K562 (cell line): ENCODE results near the gene ST7. TPM values are rescaled to one million over a fixed set of nuclear protein-coding genes. Genes with fewer than 3 reads are reported as not detected.

Experiments used
- BMI1 ChIP-seq: fragments of 150-350 bp; IDR thresholded peaks from 2 replicates; pipeline ENCODE4 v1.6.1; 2014; ENCODE audit warnings: low read length
- CBFA2T3 ChIP-seq: fragments of 450-650 bp; IDR thresholded peaks from 2 replicates; pipeline ENCODE4 v1.6.1; 2017
- CTBP1 ChIP-seq: fragments of 450-650 bp; IDR thresholded peaks from 2 replicates; pipeline ENCODE4 v1.6.1; 2016; ENCODE audit warnings: borderline replicate concordance
- HCFC1 ChIP-seq: IDR thresholded peaks from 2 replicates; pipeline ENCODE4 v1.6.1; 2012; ENCODE audit warnings: low read depth, low read length, improper control_type of control experiment
- HMG20B ChIP-seq: fragments of 250-450 bp; sonication (Bioruptor Pico); IDR thresholded peaks from 2 replicates; pipeline ENCODE4 v1.5.0; 2021; ENCODE audit warnings: mild to moderate bottlenecking
- HMGN3 ChIP-seq: IDR thresholded peaks from 2 replicates; pipeline ENCODE4 v1.6.1; 2011; ENCODE audit warnings: borderline replicate concordance, low read depth, mild to moderate bottlenecking, mixed read lengths, low read length; ENCODE audit not compliant: insufficient read length; ENCODE audit errors: extremely low read depth
- IFI16 ChIP-seq: fragments of 250-450 bp; sonication (Bioruptor Pico); IDR thresholded peaks from 2 replicates; pipeline ENCODE4 v2.1.2; 2022; ENCODE audit warnings: mild to moderate bottlenecking, inconsistent platforms
- KLF1 ChIP-seq: fragments of 450-650 bp; IDR thresholded peaks from 2 replicates; pipeline ENCODE4 v1.6.1; 2016; ENCODE audit warnings: missing genetic modification characterization, missing compliant biosample characterization
- NKRF ChIP-seq: fragments of 450-650 bp; IDR thresholded peaks from 2 replicates; pipeline ENCODE4 v1.6.1; 2016; ENCODE audit warnings: borderline replicate concordance
- NR2C1 ChIP-seq, 2 experiments: fragments of 450-650 bp; IDR thresholded peaks; 2 replicates each; pipeline ENCODE4 v1.6.1; 2017; ENCODE audit warnings: mild to moderate bottlenecking in 2 of 2, antibody characterized with exemption in 1 of 2, inconsistent platforms in 1 of 2, missing compliant biosample characterization in 1 of 2, missing genetic modification characterization in 1 of 2
- NRF1 ChIP-seq, 2 experiments: fragments of 450-650 bp; IDR thresholded peaks in 1 of 2; conservative IDR thresholded peaks in 1 of 2; 2 replicates each; pipeline ENCODE4 v1.6.1; 2014; ENCODE audit warnings: mild to moderate bottlenecking in 2 of 2
- RBBP5 ChIP-seq: fragments of 200-600 bp; sonication (generic); IDR thresholded peaks from 2 replicates; pipeline ENCODE4 v1.6.1; 2012; ENCODE audit warnings: borderline replicate concordance, mild to moderate bottlenecking, low read length, control low read depth, inconsistent platforms; ENCODE audit not compliant: insufficient read depth, poor library complexity, severe bottlenecking
- RUNX1 ChIP-seq: sonication (generic); IDR thresholded peaks from 2 replicates; pipeline ENCODE4 v1.6.1; 2016; ENCODE audit warnings: antibody characterized with exemption, low read depth
- SMARCC2 ChIP-seq: fragments of 450-650 bp; IDR thresholded peaks from 2 replicates; pipeline ENCODE4 v1.6.1; 2017; ENCODE audit warnings: antibody characterized with exemption, moderate library complexity, mild to moderate bottlenecking, low read depth
- SRSF3 ChIP-seq: fragments of 200-400 bp; formaldehyde crosslinking; IDR thresholded peaks from 2 replicates; pipeline ENCODE4 v1.6.1; 2016; ENCODE audit warnings: mild to moderate bottlenecking, low read length, moderate library complexity; ENCODE audit not compliant: insufficient read depth
- TSC22D4 ChIP-seq: fragments of 450-650 bp; IDR thresholded peaks from 2 replicates; pipeline ENCODE4 v1.6.1; 2016; ENCODE audit warnings: missing genetic modification characterization, missing biosample characterization, control low read depth
- UBTF ChIP-seq, 2 experiments: IDR thresholded peaks; 2 replicates each; pipeline ENCODE4 v1.6.1; 2012; ENCODE audit warnings: improper control_type of control experiment in 2 of 2, low read depth in 2 of 2, low read length in 2 of 2, borderline replicate concordance in 1 of 2
- ZNF436 ChIP-seq: fragments of 250-450, 450-650 bp; sonication (Bioruptor Pico); formaldehyde crosslinking; IDR thresholded peaks from 2 replicates; pipeline ENCODE4 v1.7.0; 2020; ENCODE audit warnings: mild to moderate bottlenecking
- ZNF639 ChIP-seq, 2 experiments: fragments of 200-800 bp in 1 of 2; sonication (Bioruptor generic) in 1 of 2; sonication (generic) in 1 of 2; formaldehyde crosslinking in 1 of 2; IDR thresholded peaks in 1 of 2; conservative IDR thresholded peaks in 1 of 2; 2 replicates each; pipeline versions ENCODE4 v1.5.0 to v1.6.1; 2016 to 2020; ENCODE audit warnings: missing compliant biosample characterization in 1 of 2, missing genetic modification characterization in 1 of 2, missing genetic modification reagents in 1 of 2
- polyA plus RNA-seq, 8 experiments: library from polyadenylated mRNA; depleted of rRNA in 4 of 8; stranded (reverse) in 5 of 8; unstranded in 3 of 8; fragments of >200 nt; fragmentation: Nextera tagmentation in 2 of 8; fragmentation: Illumina TruSeq in 1 of 8; extraction: Ambion mirVana in 2 of 8; extraction: Trizol in 1 of 8; gene quantifications; 2 replicates each; pipeline versions ENCODE4 v1.2.1 to v1.2.3, GENCODE V29; 2011 to 2014; ENCODE audit warnings: inconsistent platforms in 1 of 8, missing spikeins in 1 of 8
- total RNA-seq, 7 experiments: library from RNA; depleted of rRNA in 6 of 7; stranded (reverse); fragments of >200 nt in 6 of 7; fragmentation: Illumina TruSeq in 2 of 7; extraction: Trizol in 2 of 7; gene quantifications; 2 replicates each; pipeline versions ENCODE4 v1.2.1 to v1.2.3, GENCODE V29; 2011 to 2021; ENCODE audit warnings: low replicate concordance in 1 of 7
- TF ChIP-seq, protein P1 (sequence below), 2 experiments: fragments of 450-650 bp; IDR thresholded peaks; 2 replicates each; pipeline ENCODE4 v1.6.1; 2016
- TF ChIP-seq, protein P2 (sequence below): fragments of 250-450 bp; sonication (Bioruptor Pico); IDR thresholded peaks from 2 replicates; pipeline ENCODE4 v1.5.0; 2021

The ST7 gene
- total and polyA plus RNA-seq, 9 of the 15 experiments (the other 6 are each of a cell fraction or from before 2014, with no cell fraction given): 23.9 to 56.3 (median 36.9) TPM

GRCh38 chr7:116950889-116951351, 2.4 kb upstream of the ST7 start (continued):
- TF ChIP-seq UBTF (IDR thresholded peaks at IDR 0.05; ENCODE audit: borderline replicate concordance in 1 of 2, low read depth in 2 of 2, low read length in 2 of 2): no peak
- no peak for TF ChIP-seq RBBP5
- no peak for TF ChIP-seq TSC22D4 (tag)
- TF ChIP-seq ZNF639 (CRISPR knock-in tag; conservative IDR thresholded peaks at IDR 0.05 in 1 of 2, IDR thresholded peaks at IDR 0.05 in 1 of 2): no peak
- no peak for TF ChIP-seq SRSF3
- TF ChIP-seq NRF1 (conservative IDR thresholded peaks at IDR 0.05 in 1 of 2, IDR thresholded peaks at IDR 0.05 in 1 of 2): no peak
- no peak for TF ChIP-seq ZNF436 (CRISPR knock-in tag)
- TF ChIP-seq CTBP1: no peak
- no peak for TF ChIP-seq HMGN3
- TF ChIP-seq SMARCC2: no peak
- TF ChIP-seq IFI16 (CRISPR knock-in tag): no peak
- TF ChIP-seq HCFC1: no peak
- TF ChIP-seq NR2C1 (IDR thresholded peaks at IDR 0.05): no peak
- TF ChIP-seq NR2C1 (tag; IDR thresholded peaks at IDR 0.05): no peak
- no peak for TF ChIP-seq HMG20B (CRISPR knock-in tag)
- TF ChIP-seq, protein P1, sequence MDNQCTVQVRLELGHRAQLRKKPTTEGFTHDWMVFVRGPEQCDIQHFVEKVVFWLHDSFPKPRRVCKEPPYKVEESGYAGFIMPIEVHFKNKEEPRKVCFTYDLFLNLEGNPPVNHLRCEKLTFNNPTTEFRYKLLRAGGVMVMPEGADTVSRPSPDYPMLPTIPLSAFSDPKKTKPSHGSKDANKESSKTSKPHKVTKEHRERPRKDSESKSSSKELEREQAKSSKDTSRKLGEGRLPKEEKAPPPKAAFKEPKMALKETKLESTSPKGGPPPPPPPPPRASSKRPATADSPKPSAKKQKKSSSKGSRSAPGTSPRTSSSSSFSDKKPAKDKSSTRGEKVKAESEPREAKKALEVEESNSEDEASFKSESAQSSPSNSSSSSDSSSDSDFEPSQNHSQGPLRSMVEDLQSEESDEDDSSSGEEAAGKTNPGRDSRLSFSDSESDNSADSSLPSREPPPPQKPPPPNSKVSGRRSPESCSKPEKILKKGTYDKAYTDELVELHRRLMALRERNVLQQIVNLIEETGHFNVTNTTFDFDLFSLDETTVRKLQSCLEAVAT (IDR thresholded peaks at IDR 0.05): no peak
- 0 out of 2 replicates have a peak, but pooled peaks have one; percentile 22 for TF ChIP-seq NKRF
- peak; percentile 70 for TF ChIP-seq CBFA2T3
- no peak for TF ChIP-seq BMI1
- TF ChIP-seq RUNX1: no peak
- TF ChIP-seq KLF1 (tag): no peak
- TF ChIP-seq, protein P2, sequence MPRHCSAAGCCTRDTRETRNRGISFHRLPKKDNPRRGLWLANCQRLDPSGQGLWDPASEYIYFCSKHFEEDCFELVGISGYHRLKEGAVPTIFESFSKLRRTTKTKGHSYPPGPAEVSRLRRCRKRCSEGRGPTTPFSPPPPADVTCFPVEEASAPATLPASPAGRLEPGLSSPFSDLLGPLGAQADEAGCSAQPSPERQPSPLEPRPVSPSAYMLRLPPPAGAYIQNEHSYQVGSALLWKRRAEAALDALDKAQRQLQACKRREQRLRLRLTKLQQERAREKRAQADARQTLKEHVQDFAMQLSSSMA (CRISPR knock-in tag): no peak
